ENCODE results near the gene COPS4. TPM values are rescaled to one million over a fixed set of nuclear protein-coding genes. Genes with fewer than 3 reads are reported as not detected.
A peak's percentile ranks its signal among the peaks of the same experiment; 100 is the strongest.

The COPS4 gene
- total and polyA plus RNA-seq, 10 of the 15 experiments (the other 5 are each of a cell fraction or from before 2014, with no cell fraction given) = 34.2 to 159 (median 66.7) TPM

DNA sequence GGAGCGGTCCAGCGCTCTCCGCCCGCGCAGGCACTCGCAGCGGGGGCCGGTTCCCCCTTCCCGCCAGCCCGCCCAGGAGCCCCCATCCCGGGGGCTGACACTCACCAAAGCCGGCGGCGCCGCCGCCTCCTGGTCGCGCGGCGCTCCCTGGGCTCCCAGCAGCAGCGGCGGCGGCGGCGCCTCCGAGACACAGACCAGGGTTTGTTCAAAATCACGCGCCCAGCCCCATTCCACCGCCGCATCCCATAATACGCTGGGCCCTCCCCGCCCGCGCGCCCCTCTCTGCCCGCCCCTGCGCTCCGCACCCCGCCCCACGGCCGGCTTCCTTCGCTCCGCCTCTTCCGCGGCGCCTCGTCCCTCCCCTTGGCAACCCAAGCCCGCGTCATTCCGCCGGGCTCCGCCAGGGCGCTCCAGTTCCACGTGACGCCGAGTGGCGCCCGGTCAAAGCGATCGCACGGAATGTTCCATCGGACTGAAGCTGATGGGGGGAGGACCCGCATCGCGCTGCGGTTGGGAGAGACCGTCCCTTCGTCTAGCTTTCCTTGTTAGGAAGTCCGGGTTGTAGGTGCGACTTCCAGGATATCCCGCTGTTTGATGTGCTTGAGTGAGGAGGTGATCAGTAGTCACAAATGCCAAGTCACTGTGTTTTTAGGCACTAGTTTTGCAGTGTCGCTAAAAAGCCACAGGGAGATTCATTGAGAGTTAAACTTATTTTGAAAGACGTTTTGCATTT is 22.1 kb upstream of the COPS4 start (continued):
- TF ChIP-seq, protein P1, sequence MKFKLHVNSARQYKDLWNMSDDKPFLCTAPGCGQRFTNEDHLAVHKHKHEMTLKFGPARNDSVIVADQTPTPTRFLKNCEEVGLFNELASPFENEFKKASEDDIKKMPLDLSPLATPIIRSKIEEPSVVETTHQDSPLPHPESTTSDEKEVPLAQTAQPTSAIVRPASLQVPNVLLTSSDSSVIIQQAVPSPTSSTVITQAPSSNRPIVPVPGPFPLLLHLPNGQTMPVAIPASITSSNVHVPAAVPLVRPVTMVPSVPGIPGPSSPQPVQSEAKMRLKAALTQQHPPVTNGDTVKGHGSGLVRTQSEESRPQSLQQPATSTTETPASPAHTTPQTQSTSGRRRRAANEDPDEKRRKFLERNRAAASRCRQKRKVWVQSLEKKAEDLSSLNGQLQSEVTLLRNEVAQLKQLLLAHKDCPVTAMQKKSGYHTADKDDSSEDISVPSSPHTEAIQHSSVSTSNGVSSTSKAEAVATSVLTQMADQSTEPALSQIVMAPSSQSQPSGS (IDR thresholded peaks at IDR 0.05; ENCODE audit: low read length) = peak; percentile 20; the same call in 1 of the 2 replicates
- TF ChIP-seq RFX5 (IDR thresholded peaks at IDR 0.05; ENCODE audit: low read depth, low read length) = no peak
- TF ChIP-seq TCF3 (IDR thresholded peaks at IDR 0.05; ENCODE audit: borderline replicate concordance, insufficient read depth, low read depth, low read length) = no peak
- TF ChIP-seq NRF1 (conservative IDR thresholded peaks at IDR 0.05; ENCODE audit: low read depth, low read length) = no peak
- peak; percentile 95 for TF ChIP-seq MLLT1 (IDR thresholded peaks at IDR 0.05)
- TF ChIP-seq CBX3 (IDR thresholded peaks at IDR 0.05; ENCODE audit: borderline replicate concordance, low read depth) = no peak
- no peak for TF ChIP-seq ASH2L (IDR thresholded peaks at IDR 0.05; ENCODE audit: borderline replicate concordance, low read depth)
- TF ChIP-seq ESRRA (IDR thresholded peaks at IDR 0.05; ENCODE audit: low read length) = no peak
- TF ChIP-seq LARP7 (IDR thresholded peaks at IDR 0.05) = peak; percentile 5
- no peak for TF ChIP-seq NR2C2 (IDR thresholded peaks at IDR 0.05; ENCODE audit: borderline replicate concordance, control insufficient read depth, insufficient read length, low read depth)
- TF ChIP-seq NFIC (IDR thresholded peaks at IDR 0.05; ENCODE audit: low read depth, low read length) = peak; percentile 63; the same call in 1 of the 2 replicates
- TF ChIP-seq, protein P2, sequence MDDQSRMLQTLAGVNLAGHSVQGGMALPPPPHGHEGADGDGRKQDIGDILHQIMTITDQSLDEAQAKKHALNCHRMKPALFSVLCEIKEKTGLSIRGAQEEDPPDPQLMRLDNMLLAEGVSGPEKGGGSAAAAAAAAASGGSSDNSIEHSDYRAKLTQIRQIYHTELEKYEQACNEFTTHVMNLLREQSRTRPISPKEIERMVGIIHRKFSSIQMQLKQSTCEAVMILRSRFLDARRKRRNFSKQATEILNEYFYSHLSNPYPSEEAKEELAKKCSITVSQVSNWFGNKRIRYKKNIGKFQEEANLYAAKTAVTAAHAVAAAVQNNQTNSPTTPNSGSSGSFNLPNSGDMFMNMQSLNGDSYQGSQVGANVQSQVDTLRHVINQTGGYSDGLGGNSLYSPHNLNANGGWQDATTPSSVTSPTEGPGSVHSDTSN (IDR thresholded peaks at IDR 0.05; ENCODE audit: insufficient replicate concordance, low read depth, low read length) = no peak
- TF ChIP-seq, protein P3, sequence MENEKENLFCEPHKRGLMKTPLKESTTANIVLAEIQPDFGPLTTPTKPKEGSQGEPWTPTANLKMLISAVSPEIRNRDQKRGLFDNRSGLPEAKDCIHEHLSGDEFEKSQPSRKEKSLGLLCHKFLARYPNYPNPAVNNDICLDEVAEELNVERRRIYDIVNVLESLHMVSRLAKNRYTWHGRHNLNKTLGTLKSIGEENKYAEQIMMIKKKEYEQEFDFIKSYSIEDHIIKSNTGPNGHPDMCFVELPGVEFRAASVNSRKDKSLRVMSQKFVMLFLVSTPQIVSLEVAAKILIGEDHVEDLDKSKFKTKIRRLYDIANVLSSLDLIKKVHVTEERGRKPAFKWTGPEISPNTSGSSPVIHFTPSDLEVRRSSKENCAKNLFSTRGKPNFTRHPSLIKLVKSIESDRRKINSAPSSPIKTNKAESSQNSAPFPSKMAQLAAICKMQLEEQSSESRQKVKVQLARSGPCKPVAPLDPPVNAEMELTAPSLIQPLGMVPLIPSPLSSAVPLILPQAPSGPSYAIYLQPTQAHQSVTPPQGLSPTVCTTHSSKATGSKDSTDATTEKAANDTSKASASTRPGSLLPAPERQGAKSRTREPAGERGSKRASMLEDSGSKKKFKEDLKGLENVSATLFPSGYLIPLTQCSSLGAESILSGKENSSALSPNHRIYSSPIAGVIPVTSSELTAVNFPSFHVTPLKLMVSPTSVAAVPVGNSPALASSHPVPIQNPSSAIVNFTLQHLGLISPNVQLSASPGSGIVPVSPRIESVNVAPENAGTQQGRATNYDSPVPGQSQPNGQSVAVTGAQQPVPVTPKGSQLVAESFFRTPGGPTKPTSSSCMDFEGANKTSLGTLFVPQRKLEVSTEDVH (IDR thresholded peaks at IDR 0.05; ENCODE audit: low read depth, partially characterized antibody) = peak; percentile 57
- peak; percentile 93 for TF ChIP-seq NBN (IDR thresholded peaks at IDR 0.05)
- TF ChIP-seq MTA3 (IDR thresholded peaks at IDR 0.05; ENCODE audit: borderline replicate concordance, low read length) = no peak; the same call in 1 of the 2 replicates
- no peak for TF ChIP-seq FOS (IDR thresholded peaks at IDR 0.05; ENCODE audit: borderline replicate concordance, extremely low read depth, insufficient read length)
- TF ChIP-seq HDAC6 (IDR thresholded peaks at IDR 0.05; ENCODE audit: unreplicated experiment) = no peak
- TF ChIP-seq USF1 (IDR thresholded peaks at IDR 0.05; ENCODE audit: borderline replicate concordance, extremely low read length, insufficient read depth, low read depth, low read length) = peak; percentile 92
- no peak for TF ChIP-seq NR2C1 (IDR thresholded peaks at IDR 0.05)
- TF ChIP-seq WRNIP1 (IDR thresholded peaks at IDR 0.05; ENCODE audit: borderline replicate concordance, low read depth, low read length) = peak; percentile 63; the same call in 1 of the 2 replicates
- TF ChIP-seq CREM (IDR thresholded peaks at IDR 0.05; ENCODE audit: low read depth) = peak; percentile 93
- TF ChIP-seq SIX5 (IDR thresholded peaks at IDR 0.05; ENCODE audit: low read depth, low read length, severe bottlenecking) = no peak
- TF ChIP-seq GABPA (IDR thresholded peaks at IDR 0.05; ENCODE audit: low read depth) = no peak

All from GM12878 (cell line).